Esophagus muscularis mucosa (tissue), 4 donors: ENCODE results near the gene SNCA. TPM values are rescaled to one million over a fixed set of nuclear protein-coding genes. Genes with fewer than 3 reads are reported as not detected.

Experiments used
- DNase-seq: peaks from one replicate; pipeline ENCODE4 v3.0.0-alpha.2; 2017; ENCODE audit errors: extremely low spot score
- H3K27ac ChIP-seq, 4 donors: fragments of 200-600 bp; sonication (generic); replicated peaks in 1 of 4; 1 replicate in 3 of 4; 2 replicates in 1 of 4; pipeline ENCODE4 v1.5.1; 2016 to 2019; ENCODE audit warnings: mild to moderate bottlenecking in 1 of 4
- H3K27me3 ChIP-seq, 4 donors: fragments of 200-600 bp; sonication (generic); one replicate each; pipeline versions ENCODE4 v1.5.1 to v1.6.0; 2016 to 2019
- H3K36me3 ChIP-seq, 4 donors: fragments of 200-600 bp; sonication (generic); one replicate each; pipeline ENCODE4 v1.5.1; 2016 to 2019
- H3K4me1 ChIP-seq, 4 donors: fragments of 200-600 bp; sonication (generic); one replicate each; pipeline ENCODE4 v1.5.1; 2016 to 2019
- H3K4me3 ChIP-seq, 4 donors: fragments of 200-600 bp; sonication (generic); 1 replicate in 2 of 4; 2 replicates in 2 of 4; pipeline ENCODE4 v1.5.1; 2016 to 2019; ENCODE audit warnings: mild to moderate bottlenecking in 4 of 4, moderate library complexity in 1 of 4
- H3K9me3 ChIP-seq, 4 donors: fragments of 200-600 bp; sonication (generic); 1 replicate in 3 of 4; 2 replicates in 1 of 4; pipeline ENCODE4 v1.5.1; 2016 to 2019
- EP300 ChIP-seq: sonication (generic); formaldehyde crosslinking; IDR thresholded peaks from one replicate; pipeline ENCODE4 v1.6.1; 2017; ENCODE audit warnings: antibody characterized with exemption
- POLR2A ChIP-seq: fragments of 450-650 bp; IDR thresholded peaks from one replicate; pipeline ENCODE4 v1.6.1; 2017; ENCODE audit warnings: antibody characterized with exemption, moderate library complexity, mild to moderate bottlenecking, low read depth
- POLR2AphosphoS5 ChIP-seq, 2 donors: sonication (generic); formaldehyde crosslinking; IDR thresholded peaks; one replicate each; pipeline ENCODE4 v1.6.1; 2017; ENCODE audit warnings: antibody characterized with exemption in 2 of 2
- WGBS: methylation state at CpG from one replicate; pipeline ENCODE4 v1.1.5; 2018; 5-methylcytosine and 5-hydroxymethylcytosine counted together
- intact Hi-C: fragments of 100-400 bp; cut with DNase I; formaldehyde crosslinking; loops from one replicate; pipeline ENCODE4 v1.15.1; 2023
- total RNA-seq, 4 donors: library from RNA; depleted of rRNA; stranded (reverse); fragments of >200 nt; gene quantifications; one replicate each; pipeline versions ENCODE4 v1.1.0 to v1.2.1, GENCODE V29; 2016
- TF ChIP-seq, protein P1 (sequence below), 3 experiments: fragments of 200-600 bp in 2 of 3; fragments of 450-650 bp in 1 of 3; sonication (generic) in 2 of 3; IDR thresholded peaks; one replicate each; pipeline ENCODE4 v1.5.1; 2017 to 2019; ENCODE audit warnings: antibody characterized with exemption in 3 of 3, mild to moderate bottlenecking in 2 of 3, moderate library complexity in 1 of 3

The SNCA gene
- total RNA-seq, 4 donors from 2014 or later: 12.9 to 19.7 (median 17.6) TPM

DNA sequence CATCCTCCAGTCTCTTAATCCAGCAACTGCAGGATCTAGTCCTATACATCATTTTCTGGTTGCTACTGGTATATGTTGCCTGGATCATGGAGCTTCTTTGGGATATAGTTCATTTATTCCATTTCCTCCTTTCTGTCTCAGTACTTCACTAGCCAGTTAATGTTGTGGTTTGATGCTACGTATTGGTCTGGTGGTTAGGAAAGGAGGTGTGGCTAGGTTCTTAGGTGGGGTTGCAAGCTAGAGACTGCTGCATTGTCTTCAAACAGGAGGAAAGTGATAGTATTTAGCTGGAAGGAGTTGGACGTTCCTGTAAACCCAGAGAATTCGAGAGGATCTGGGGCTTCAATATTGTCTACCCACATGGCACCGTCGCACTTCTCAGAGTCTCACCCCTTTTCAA, 129.5 kb downstream of the SNCA start:
- Histone ChIP-seq H3K27me3 (no peaks in the 10 kb centered on the region), H3K27ac (no peak overlapping the region), H3K9me3 (no peaks in the 10 kb centered on the region), H3K4me1 (no peaks in the 10 kb centered on the region), H3K36me3 (no peaks in the 10 kb centered on the region), H3K4me3 (no peak overlapping the region)
- no peak for DNase-seq
- intact Hi-C loops: no loop called here
- 88% methylated on average over 5 of the region's 5 CpGs for WGBS
- no peak for TF ChIP-seq POLR2AphosphoS5 (IDR thresholded peaks at IDR 0.05)

DNA sequence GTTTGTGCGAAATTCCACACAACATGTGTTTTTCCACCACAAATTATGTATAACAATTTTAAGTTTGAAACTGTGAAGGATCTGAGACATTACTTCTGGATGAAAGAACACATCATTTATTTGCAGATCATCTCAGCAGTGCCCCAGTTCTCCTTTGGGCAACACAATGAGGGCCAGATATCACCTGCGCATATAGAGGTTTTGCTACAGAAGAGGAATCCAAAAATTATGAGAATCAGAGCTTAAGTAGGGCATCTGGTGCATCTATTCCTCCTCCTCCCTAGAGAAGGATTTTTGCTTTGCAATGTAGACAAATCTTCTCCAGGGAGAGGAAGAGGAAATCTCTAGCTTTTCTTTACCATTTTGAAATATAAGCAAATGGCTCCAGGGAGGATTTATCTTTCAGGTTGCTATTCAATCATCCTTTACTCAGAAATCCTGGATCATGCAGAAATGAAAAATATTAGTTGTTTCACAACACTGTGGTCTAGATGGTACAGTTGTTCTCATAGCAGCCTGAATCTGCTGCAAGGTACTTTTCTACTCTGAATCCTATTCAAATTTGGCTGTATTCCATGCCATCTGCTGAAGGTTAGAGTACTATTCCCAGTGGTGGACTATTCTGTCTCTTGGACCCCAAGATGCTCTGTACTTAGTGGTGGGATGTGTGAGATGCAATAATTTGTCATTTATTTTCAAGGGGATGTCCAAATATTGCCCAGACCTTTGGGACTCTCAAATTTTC, 132.1 kb downstream of the SNCA start:
- no peaks in the 10 kb centered on the region for H3K4me1 ChIP-seq
- H3K27ac ChIP-seq: no peak overlapping the region
- intact Hi-C loops: no loop called here
- TF ChIP-seq POLR2AphosphoS5 (IDR thresholded peaks at IDR 0.05): no peak
- TF ChIP-seq POLR2A: no peak
- TF ChIP-seq, protein P1, sequence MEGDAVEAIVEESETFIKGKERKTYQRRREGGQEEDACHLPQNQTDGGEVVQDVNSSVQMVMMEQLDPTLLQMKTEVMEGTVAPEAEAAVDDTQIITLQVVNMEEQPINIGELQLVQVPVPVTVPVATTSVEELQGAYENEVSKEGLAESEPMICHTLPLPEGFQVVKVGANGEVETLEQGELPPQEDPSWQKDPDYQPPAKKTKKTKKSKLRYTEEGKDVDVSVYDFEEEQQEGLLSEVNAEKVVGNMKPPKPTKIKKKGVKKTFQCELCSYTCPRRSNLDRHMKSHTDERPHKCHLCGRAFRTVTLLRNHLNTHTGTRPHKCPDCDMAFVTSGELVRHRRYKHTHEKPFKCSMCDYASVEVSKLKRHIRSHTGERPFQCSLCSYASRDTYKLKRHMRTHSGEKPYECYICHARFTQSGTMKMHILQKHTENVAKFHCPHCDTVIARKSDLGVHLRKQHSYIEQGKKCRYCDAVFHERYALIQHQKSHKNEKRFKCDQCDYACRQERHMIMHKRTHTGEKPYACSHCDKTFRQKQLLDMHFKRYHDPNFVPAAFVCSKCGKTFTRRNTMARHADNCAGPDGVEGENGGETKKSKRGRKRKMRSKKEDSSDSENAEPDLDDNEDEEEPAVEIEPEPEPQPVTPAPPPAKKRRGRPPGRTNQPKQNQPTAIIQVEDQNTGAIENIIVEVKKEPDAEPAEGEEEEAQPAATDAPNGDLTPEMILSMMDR (IDR thresholded peaks at IDR 0.05): no peak
- TF ChIP-seq EP300: no peak
- no peaks in the 10 kb centered on the region for H3K9me3 ChIP-seq
- DNase-seq: no peak
- H3K36me3 ChIP-seq: no peaks in the 10 kb centered on the region
- H3K4me3 ChIP-seq: no peak overlapping the region
- H3K27me3 ChIP-seq: no peaks in the 10 kb centered on the region
- WGBS: 93% methylated on average over 2 of the region's 2 CpGs

DNA sequence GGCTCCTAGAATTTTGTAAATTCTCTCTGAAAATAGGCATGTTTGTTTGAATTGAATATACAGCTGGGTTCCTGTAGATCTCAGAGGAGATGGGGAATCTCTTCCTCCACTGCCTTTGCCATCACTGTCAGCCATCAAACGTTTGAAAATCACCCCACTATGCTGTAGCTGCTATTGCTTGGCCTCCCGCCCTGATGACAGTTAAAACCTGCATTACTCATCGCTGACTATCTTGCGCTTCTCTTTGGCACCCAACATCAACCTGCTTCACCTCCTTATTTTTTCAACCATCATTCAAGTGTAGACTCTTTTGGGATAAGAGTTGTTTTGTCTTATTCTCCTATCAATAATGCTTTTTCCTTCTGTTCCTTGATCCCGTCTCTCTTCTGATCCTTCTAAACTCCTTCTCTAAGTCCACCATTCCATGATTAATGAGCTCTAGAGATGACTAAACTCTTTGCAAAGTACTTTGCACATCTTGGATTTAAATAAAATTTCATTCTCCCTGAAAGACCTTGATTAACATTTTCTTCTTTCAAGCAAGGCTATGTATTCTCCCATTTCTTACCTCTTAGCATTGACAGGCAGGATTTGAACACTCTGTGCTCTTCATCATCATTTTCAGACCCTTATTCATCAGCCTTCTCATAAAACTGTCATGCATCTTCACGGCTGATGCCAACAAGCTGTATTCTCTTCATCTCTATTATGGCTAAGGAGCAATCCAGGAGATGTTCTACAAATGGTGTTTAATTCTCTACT, 133.0 kb downstream of the SNCA start:
- 83% methylated on average over 6 of the region's 6 CpGs for WGBS
- no peak for TF ChIP-seq POLR2AphosphoS5 (IDR thresholded peaks at IDR 0.05)
- TF ChIP-seq, protein P1 (IDR thresholded peaks at IDR 0.05): no peak
- TF ChIP-seq EP300: no peak
- no peak for TF ChIP-seq POLR2A
- DNase-seq: no peak

DNA sequence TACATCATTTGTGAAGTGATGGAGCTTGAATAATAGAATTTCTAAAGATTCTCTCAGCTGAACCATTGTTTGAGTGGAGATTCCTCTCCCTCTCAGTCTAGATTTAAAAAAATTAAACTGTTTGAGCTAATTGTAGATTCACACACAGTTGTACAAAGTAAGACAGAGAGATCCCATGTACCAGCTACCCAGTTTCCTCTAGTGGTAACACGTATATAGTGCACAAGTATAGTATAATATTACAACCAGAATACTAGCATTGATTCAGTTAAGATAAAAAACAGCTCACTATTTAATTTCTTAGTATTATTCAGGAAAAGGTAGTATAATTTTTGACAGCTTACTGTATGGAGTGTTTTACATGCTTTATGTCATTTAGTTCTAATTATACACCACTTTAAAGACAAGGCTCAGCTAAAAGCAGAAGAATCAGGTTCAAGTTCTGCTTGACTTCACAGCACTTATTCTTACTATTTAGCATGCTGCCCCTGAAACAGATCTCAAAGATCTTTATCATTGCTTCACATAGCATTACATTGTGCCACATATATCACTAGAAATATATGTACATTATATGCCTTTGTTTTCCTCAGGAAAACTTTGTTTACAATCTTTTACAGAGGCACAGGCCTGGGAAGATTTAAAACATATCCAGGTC, 136.1 kb downstream of the SNCA start:
- no peak for DNase-seq
- WGBS: 68% methylated on average over 1 of the region's 1 CpG
- no peaks in the 10 kb centered on the region for H3K27me3 ChIP-seq
- H3K4me1 ChIP-seq: no peaks in the 10 kb centered on the region
- intact Hi-C loops: no loop called here
- H3K36me3 ChIP-seq: no peaks in the 10 kb centered on the region
- no peaks in the 10 kb centered on the region for H3K9me3 ChIP-seq
- TF ChIP-seq POLR2AphosphoS5 (IDR thresholded peaks at IDR 0.05) (no peak), EP300 (no peak)
- no peak overlapping the region for H3K27ac ChIP-seq
- no peak overlapping the region for H3K4me3 ChIP-seq

More for the DNA sequence above, 133.0 kb downstream of the SNCA start:
- no peaks in the 10 kb centered on the region for H3K4me1 ChIP-seq
- no peaks in the 10 kb centered on the region for H3K27me3 ChIP-seq
- intact Hi-C loops: no loop called here
- H3K27ac ChIP-seq: no peak overlapping the region
- no peak overlapping the region for H3K4me3 ChIP-seq
- H3K9me3 ChIP-seq: no peaks in the 10 kb centered on the region
- no peaks in the 10 kb centered on the region for H3K36me3 ChIP-seq

DNA sequence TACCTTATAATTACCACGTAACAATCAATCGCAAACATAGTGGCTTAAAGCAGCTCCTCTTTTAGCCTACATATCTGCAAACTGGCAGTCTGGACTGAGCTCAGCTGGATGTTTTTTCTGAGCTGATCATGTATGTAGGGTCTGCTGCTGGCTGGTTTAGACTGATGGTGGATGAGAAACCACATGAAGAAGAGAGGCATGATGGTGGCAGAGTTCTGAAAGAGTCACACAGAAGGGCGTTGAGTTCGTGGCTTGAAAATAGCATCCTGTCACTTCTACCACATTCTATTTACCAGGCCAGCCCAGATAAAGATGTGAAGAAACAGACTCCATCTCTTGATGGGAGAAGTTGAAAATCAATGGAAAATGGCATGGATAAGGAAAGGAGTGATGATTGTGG, 151.3 kb downstream of the SNCA start:
- no peak for DNase-seq
- H3K4me1 ChIP-seq: no peaks in the 10 kb centered on the region
- no peak overlapping the region for H3K27ac ChIP-seq
- H3K4me3 ChIP-seq: no peak overlapping the region
- 96% methylated on average over 4 of the region's 4 CpGs for WGBS
- no peak for TF ChIP-seq EP300
- TF ChIP-seq POLR2A: no peak
- TF ChIP-seq, protein P1 (IDR thresholded peaks at IDR 0.05): no peak
- TF ChIP-seq POLR2AphosphoS5 (IDR thresholded peaks at IDR 0.05): no peak
- intact Hi-C loops: no loop called here
- H3K9me3 ChIP-seq: no peaks in the 10 kb centered on the region
- H3K27me3 ChIP-seq: no peaks in the 10 kb centered on the region
- no peaks in the 10 kb centered on the region for H3K36me3 ChIP-seq
